ENCODE data around the gene RNF34.

DNA sequence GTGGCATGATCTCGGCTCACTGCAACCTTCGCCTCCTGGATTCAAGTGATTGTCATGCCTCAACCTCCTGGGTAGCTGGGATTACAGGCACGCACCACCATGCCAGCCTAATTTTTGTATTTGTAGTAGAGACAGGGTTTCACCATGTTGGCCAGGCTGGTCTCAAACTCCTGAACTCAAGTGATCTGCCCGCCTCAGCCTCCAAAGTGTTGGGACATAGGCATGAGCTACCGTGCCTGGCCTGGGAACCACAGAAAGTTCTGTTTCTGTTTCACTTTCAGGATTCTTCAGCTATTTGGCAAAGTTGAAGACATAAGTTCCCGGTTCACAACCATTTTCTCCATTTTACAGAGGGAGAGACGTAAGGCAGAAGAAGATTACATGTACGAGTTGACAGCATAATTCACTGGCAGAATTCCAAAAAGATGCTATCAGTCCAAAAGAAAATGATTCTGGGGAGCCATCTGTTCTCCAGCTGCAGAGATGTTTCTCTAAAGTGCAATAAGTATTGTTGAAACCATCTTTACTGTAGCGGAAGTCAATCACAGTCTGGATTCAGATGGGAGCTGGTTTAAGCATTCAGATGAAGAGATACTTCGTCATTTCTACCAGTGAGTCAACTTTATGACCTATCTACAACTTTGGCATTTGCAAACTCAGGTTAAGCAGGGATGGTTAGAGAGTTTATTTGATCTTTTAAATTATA is 8.1 kb upstream of the RNF34 start:
- TF ChIP-seq POLR2AphosphoS5 (IDR thresholded peaks at IDR 0.05), result no peak
- TF ChIP-seq, protein P1, sequence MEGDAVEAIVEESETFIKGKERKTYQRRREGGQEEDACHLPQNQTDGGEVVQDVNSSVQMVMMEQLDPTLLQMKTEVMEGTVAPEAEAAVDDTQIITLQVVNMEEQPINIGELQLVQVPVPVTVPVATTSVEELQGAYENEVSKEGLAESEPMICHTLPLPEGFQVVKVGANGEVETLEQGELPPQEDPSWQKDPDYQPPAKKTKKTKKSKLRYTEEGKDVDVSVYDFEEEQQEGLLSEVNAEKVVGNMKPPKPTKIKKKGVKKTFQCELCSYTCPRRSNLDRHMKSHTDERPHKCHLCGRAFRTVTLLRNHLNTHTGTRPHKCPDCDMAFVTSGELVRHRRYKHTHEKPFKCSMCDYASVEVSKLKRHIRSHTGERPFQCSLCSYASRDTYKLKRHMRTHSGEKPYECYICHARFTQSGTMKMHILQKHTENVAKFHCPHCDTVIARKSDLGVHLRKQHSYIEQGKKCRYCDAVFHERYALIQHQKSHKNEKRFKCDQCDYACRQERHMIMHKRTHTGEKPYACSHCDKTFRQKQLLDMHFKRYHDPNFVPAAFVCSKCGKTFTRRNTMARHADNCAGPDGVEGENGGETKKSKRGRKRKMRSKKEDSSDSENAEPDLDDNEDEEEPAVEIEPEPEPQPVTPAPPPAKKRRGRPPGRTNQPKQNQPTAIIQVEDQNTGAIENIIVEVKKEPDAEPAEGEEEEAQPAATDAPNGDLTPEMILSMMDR (IDR thresholded peaks at IDR 0.05 in 8 of 11, conservative IDR thresholded peaks at IDR 0.05 in 3 of 11), result no peak
- TF ChIP-seq POLR2A (IDR thresholded peaks at IDR 0.05), result no peak

All from spleen (tissue), 7 donors.